Upper lobe of right lung (tissue), 1 donor: ENCODE results near the gene INTS2. TPM values are rescaled to one million over a fixed set of nuclear protein-coding genes. Genes with fewer than 3 reads are reported as not detected.
"Not testable (repeated sequence)": the region's sequence is repeated elsewhere in the genome, so short reads cannot be mapped to it uniquely, and the experiment has no call there.

Source experiments
- ATAC-seq: fragments of 200-7000 bp; cut with Tn5 transposase; one replicate; pipeline ENCODE4 v1.9.1; 2020; ENCODE audit warnings: mild to moderate bottlenecking, moderate library complexity
- DNase-seq: peaks from one replicate; pipeline ENCODE4 v3.0.0-alpha.2; 2020
- H3K27ac ChIP-seq: fragments of 200-600 bp; one replicate; pipeline ENCODE4 v1.8.0; 2022
- H3K27me3 ChIP-seq: fragments of 200-600 bp; one replicate; pipeline ENCODE4 v1.8.0; 2022; ENCODE audit warnings: mild to moderate bottlenecking
- H3K36me3 ChIP-seq: fragments of 200-600 bp; one replicate; pipeline ENCODE4 v1.8.0; 2022
- H3K4me1 ChIP-seq: fragments of 200-600 bp; one replicate; pipeline ENCODE4 v1.8.0; 2022
- H3K4me3 ChIP-seq: fragments of 200-600 bp; one replicate; pipeline ENCODE4 v1.8.0; 2022; ENCODE audit warnings: mild to moderate bottlenecking
- H3K9me3 ChIP-seq: fragments of 200-600 bp; one replicate; pipeline ENCODE4 v1.8.0; 2022
- intact Hi-C: fragments of 100-400 bp; cut with DNase I; formaldehyde crosslinking; loops from one replicate; pipeline ENCODE4 v1.11.0; 2022
- total RNA-seq: library from RNA; stranded (reverse); fragmentation: NEBNext Ultra II Directional; extraction: Animal tissue kit (Norgen Biotek cat#: 25700); gene quantifications from one replicate; pipeline ENCODE4 v1.2.1, GENCODE V29; 2021
- TF ChIP-seq, protein P1 (sequence below): fragments of 200-600 bp; IDR thresholded peaks from one replicate; pipeline ENCODE4 v1.8.0; 2022; ENCODE audit warnings: antibody characterized with exemption
- donor health status: DM: no; HTN: yes; CAD: no; lungs with severe emphysema.

INTS2 gene
- total RNA-seq, 1 donor from 2014 or later: 10.9 TPM

DNA sequence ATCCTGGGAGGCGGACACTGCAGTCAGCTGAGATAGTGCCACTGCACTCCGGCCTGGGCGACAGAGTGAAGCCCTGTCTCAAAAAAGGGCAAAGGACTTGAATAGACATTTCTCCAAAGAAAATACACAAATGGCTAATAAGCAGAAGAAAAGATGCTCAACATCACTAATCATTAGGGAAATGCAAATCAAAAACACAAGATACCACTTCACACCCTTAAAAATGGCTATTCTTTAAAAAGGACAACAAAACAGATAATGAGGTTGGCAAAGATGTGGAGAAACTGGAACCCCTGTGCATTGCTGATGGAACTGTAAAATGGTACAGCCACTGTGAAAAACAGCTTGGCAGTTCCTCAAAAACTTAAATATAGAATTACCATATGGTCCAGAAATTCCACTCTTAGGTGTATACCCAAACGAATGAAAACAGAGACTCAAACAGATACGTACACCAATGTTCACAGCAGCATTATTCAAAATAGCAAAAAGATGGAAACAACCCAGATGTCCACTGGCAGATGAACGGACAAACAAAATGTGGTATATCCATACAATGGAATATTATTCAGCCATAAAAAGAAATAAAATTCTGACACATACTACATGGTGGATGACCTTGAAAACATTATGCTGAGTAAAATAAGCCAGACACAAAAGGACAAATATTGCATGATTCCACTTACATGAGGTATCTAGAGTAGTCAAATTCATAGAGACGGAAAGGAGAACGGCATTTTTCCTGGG lies 100.0 kb downstream of the INTS2 start:
- no peak overlapping the region for H3K27ac ChIP-seq
- no peak for ATAC-seq
- H3K27me3 ChIP-seq: no peaks in the 10 kb centered on the region
- no peaks in the 10 kb centered on the region for H3K36me3 ChIP-seq
- no peaks in the 10 kb centered on the region for H3K4me1 ChIP-seq
- H3K9me3 ChIP-seq: no peaks in the 10 kb centered on the region
- H3K4me3 ChIP-seq: no peak overlapping the region
- TF ChIP-seq, protein P1, sequence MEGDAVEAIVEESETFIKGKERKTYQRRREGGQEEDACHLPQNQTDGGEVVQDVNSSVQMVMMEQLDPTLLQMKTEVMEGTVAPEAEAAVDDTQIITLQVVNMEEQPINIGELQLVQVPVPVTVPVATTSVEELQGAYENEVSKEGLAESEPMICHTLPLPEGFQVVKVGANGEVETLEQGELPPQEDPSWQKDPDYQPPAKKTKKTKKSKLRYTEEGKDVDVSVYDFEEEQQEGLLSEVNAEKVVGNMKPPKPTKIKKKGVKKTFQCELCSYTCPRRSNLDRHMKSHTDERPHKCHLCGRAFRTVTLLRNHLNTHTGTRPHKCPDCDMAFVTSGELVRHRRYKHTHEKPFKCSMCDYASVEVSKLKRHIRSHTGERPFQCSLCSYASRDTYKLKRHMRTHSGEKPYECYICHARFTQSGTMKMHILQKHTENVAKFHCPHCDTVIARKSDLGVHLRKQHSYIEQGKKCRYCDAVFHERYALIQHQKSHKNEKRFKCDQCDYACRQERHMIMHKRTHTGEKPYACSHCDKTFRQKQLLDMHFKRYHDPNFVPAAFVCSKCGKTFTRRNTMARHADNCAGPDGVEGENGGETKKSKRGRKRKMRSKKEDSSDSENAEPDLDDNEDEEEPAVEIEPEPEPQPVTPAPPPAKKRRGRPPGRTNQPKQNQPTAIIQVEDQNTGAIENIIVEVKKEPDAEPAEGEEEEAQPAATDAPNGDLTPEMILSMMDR: no peak
- intact Hi-C loops: no loop called here
- no peak for DNase-seq

DNA sequence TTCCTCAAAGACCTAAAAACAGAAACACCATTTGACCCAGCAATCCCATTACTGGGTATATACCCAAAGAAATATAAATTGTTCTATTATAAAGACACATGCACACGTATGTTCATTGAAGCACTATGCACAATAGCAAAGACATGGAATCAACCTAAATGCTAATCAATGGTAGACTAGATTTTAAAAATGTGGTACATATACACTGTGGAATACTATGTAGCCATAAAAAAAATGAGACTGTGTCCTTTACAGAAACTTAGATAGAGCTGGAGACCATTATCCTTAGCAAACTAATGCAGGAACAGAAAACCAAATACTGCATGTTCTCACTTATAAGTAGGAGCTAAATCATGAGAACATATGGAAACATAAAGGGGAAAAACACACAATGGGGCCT lies 100.9 kb downstream of the INTS2 start:
- DNase-seq, H3K27ac ChIP-seq, H3K9me3 ChIP-seq, intact Hi-C loops, H3K27me3 ChIP-seq, H3K4me3 ChIP-seq, H3K36me3 ChIP-seq, H3K4me1 ChIP-seq, ATAC-seq: not testable (repeated sequence)

DNA sequence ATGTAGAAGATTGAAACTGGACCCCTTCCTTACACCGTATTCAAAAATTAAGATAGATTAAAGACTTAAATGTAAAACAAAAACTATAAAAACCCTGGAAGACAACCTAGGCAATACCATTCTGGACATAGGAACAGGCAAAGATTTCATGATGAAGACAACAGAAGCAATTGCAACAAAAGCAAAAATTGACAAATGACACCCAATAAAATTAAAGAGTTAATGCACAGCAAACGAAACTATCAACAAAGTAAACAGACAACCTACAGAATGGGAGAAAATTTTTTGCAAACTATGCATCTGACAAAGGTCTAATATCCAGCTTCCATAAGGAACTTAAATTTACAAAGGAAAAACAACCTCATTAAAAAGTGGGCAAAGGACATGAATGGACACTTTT lies 101.6 kb downstream of the INTS2 start:
- DNase-seq, H3K9me3 ChIP-seq, ATAC-seq, H3K27ac ChIP-seq, H3K4me3 ChIP-seq, H3K27me3 ChIP-seq, intact Hi-C loops, H3K4me1 ChIP-seq, H3K36me3 ChIP-seq: not testable (repeated sequence)

DNA sequence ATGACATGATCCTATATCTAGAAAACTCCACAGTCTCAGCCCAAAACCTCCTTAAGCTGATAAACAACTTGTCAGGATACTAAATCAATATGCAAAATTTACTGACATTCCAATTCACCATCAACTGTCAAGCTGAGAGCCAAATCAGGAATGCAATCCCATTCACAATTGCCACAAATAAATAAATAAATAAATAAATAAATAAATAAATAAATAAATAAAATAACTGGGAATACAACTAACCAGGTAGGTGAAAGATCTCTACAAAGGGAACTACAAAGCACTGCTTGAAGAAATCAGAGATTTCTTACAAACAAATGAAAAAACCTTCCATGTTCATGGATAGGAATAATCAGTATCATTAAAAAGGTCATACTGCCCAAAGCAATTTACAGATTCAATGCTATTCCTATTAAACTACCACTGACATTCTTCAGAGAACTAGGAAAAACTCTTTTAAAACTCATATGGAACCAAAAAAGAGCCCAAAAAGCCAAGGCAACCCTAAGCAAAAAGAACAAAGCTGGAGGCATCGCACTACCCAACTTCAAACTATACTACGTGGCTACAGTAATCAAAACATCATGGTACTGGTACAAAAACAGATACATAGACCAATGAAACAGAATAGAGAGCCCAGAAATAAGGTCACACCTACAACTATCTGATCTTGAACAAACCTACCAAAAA lies 102.2 kb downstream of the INTS2 start:
- no peaks in the 10 kb centered on the region for H3K4me1 ChIP-seq
- H3K4me3 ChIP-seq: no peak overlapping the region
- intact Hi-C loops: no loop called here
- ATAC-seq (no peak), DNase-seq (no peak)
- no peak overlapping the region for H3K27ac ChIP-seq
- H3K9me3 ChIP-seq: no peaks in the 10 kb centered on the region
- H3K27me3 ChIP-seq: no peaks in the 10 kb centered on the region
- TF ChIP-seq, protein P1: no peak
- H3K36me3 ChIP-seq: no peaks in the 10 kb centered on the region

DNA sequence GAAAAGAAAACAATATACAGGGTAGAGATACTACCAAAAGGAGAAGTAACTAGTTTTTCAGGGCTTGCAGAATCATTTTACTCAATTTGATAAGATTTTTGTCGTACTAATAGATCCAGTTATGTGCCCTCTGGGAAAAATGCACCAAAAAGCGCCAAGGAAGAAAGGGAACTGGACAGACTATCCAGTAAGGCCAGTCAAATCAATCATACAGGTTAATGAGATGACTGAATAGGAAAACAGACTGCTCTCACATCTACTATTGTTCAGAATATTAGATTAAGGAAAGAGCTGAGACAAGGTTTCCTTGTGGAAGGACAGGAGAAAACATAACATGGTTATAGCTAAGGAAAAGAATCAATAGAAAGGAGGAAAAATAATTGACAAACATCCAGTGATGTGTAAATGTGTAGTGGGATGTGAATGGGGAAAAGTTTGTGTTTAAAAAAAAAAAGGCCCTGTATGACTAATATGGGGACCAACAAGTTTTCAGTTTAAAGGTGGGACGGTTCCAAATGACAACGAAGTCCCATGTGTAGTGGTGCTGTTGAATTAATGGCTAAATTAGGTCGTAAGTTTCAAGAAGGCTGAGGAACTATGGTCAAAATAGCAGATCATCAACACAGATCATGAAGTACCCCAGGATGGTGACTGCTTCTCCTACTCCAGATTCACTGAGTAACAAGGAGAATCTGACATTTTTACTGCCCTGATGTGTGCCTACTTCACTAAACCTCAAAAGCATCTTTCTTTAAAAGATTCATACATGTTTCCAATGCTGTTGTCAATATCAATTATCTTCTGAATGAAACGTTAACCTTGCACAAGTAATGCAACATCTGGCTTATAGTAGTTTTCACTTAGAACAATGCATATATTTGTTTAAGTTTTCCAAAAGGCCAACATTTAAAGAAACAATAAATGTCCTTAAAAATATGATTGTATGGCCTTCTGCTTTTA lies 105.2 kb downstream of the INTS2 start:
- ATAC-seq: no peak
- intact Hi-C loops: no loop called here

DNA sequence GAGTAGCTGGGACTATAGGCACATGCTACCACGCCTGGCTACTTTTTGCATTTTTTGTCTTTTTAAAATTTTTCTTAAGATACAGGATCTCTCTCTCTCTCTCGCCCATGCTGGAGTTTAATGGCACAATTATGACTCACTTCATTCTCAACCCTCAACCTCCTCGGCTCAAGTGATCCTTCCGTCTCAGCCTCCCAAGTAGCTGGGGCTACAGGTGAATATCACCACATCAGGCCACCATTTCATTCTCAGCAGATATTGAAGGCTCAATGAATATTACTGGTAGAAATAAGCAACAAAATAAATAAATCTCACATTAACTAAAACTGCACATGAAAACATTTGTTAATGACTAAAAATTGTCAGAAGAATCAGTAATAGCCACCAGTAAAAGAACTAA lies 106.1 kb downstream of the INTS2 start:
- DNase-seq (no peak), ATAC-seq (no peak)
- intact Hi-C loops: no loop called here
- no peaks in the 10 kb centered on the region for H3K27me3 ChIP-seq
- H3K4me1 ChIP-seq: no peaks in the 10 kb centered on the region
- H3K4me3 ChIP-seq: no peak overlapping the region
- H3K9me3 ChIP-seq: no peaks in the 10 kb centered on the region
- H3K27ac ChIP-seq: no peak overlapping the region
- H3K36me3 ChIP-seq: no peaks in the 10 kb centered on the region
- TF ChIP-seq, protein P1: no peak

More for the DNA sequence above, 105.2 kb downstream of the INTS2 start:
- TF ChIP-seq, protein P1: no peak
- Histone ChIP-seq H3K9me3 (no peaks in the 10 kb centered on the region), H3K27me3 (no peaks in the 10 kb centered on the region), H3K4me3 (no peak overlapping the region), H3K27ac (no peak overlapping the region), H3K4me1 (no peaks in the 10 kb centered on the region), H3K36me3 (no peaks in the 10 kb centered on the region)
- DNase-seq: no peak

DNA sequence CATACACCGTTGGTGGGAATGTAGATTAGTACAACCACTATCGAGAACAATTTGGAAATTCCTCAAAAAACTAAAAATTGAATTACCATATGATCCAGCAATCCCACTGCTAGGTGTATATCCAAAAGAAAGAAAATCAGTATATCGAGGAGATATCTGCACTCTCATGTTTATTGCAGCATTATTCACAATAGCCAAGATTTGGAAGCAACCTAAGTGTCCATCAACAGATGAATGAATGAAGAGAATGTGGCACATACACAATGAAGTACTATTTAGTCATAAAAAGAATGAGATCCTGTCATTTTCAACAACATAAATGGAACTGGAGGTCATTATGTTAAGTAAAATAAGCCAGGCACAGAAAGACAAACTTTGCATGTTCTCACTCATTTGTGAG lies 108.5 kb downstream of the INTS2 start:
- ATAC-seq, H3K27ac ChIP-seq, intact Hi-C loops, H3K27me3 ChIP-seq, H3K4me3 ChIP-seq, H3K4me1 ChIP-seq, H3K9me3 ChIP-seq, DNase-seq, H3K36me3 ChIP-seq: not testable (repeated sequence)
